GM18526 (cell line): ENCODE measurements around the gene PHLPP2.
A peak's percentile ranks its signal among the peaks of the same experiment; 100 is the strongest.

Experiments used
- POLR2A ChIP-seq: IDR thresholded peaks from 3 replicates; pipeline ENCODE4 v1.6.1; 2011; ENCODE audit not compliant: insufficient read length; ENCODE audit errors: extremely low read depth

The PHLPP2 gene

DNA sequence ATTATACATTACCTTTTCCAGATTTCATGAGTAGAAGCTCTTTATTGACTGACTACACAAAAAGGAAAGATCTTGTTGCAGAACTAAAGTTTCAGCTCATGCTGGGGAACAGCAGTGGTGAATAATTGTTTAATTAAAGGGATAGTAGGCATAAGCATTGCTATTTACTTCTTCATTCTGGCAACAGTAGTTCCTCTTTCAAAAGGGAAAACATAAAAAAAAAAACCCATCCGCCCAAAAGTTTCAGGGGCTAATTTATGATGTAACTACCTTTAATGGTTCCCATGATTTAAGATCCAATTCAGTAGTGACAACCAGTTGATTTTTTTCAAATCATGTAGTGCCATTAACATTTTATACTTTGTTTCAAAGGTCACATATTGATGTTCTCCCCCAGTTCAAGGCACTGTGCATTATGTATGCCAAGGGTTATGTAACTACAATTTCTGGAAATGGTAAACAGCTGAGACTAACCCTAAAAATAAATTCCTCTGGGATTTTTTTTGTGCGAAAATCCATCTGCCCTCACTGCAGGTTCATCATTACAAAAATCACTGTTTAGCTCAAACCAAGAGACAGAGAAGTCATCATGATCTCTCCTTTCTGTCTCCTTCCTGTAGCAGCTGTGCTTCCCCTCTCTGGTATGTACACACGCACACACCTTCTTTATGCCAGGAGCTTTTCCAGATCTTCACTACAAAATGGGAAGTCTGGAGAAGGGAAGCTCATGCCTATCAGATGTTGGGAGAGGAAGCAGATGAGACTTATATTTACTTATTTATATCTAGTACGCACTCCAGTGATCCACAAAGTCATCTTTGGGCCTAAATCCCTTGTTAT is 2.2 kb upstream of the PHLPP2 start:
- TF ChIP-seq POLR2A = no peak

GRCh38 chr16:71723537-71724319 is 773 bp downstream of the PHLPP2 start:
- peak; percentile 55 for TF ChIP-seq POLR2A

DNA sequence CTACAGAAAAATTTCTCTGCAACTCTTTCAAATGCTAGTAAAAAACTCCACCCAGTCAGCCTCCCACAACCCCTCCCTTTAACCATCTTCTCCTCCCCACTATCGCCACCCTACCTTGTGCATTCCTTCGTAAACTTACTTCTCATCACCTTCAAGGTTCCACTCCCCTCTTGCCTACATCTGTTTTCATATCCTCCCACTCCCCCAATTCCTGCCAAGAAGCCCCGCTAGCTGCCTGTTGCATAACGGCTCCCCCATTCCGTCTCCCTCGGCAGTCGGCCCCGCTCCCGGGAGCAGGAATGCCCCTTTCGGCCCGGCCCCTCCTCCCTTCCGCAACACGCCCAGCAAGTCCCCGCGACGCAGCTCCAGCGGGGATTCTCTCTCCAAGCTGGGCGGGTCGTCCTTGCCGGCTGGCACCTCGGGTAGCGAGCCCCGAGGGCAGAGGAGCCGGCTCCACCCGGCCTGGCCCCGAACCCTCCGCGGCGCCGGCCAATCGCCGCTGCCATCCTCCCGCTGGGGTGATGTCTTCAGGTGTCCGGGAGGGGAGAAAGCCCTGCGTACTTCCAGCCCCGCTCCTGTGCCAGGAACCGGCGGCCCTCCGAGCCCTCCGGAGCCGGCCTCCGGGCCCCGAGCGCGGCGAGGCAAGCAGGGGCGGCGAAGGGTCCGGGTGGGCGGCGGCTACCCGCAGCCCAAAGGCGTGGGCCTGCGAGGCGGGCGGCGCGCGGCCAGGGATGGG is 1.5 kb downstream of the PHLPP2 start:
- no peak for TF ChIP-seq POLR2A

DNA sequence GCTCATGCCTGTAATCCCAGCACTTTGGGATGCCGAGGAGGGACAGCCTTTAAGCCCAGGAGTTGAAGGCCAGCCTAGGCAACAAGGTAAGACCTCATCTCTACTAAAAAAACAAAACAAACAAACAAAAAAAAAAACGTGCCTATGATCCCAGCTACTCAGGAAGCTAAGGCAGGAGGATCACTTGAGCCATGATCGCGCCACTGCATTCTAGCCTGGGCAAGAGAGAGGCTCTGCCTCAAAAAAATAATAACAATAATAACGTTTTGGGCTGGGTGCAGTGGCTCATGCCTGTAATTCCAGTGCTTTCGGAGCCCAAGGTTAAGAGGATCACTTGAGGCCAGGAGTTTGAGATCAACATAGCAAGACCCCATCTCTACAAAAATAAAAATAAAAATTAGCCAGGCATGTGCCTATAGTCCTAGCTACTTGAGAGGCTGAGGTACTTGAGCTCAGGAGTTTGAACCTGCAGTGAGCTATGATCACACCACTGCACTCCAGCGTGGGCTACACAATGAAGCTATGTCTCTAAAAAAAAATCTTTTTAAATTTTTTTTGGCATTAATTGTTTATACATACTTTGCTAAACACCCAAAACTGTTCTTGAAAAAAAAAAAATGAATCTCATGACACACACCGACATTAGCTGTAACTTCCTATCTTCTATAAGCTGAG is 3.3 kb downstream of the PHLPP2 start:
- TF ChIP-seq POLR2A = no peak

DNA sequence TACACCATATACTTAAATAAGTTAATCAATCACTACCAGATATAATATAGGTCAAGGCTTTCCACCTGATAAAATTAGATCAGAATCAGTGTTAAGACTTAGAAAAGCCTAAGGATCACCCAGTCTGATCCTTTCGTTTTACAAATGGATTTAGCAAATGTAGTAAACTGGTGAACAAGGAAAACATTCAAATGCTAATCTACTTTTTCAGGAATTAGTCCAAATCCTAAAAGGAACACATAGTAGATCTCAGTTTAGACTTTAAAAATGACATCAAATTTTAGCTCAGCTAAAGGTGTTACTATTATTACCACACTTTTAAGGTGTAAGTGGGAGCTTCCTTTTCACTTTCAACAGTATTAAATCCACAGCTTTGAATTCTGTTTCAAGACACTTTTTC is 12.0 kb downstream of the PHLPP2 start:
- TF ChIP-seq POLR2A = no peak

DNA sequence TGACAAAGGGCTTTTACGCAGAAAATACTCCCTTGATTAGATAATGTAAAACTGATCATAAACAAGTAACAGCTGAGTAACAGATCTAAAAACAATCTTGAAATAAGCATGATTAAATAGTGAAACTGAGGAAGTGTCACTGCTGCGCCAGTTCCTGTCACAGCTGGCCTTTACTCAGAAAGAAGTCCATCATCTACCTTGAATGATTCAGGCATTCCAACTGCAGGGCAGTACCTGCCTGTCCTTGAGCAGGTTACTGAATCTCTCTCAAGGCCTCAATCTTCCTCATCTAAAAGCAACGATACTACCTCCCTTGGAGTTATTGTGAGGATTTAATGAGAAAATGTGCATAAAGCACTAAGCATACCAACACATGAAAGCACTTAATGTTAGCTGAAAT is 12.7 kb downstream of the PHLPP2 start:
- TF ChIP-seq POLR2A = no peak

- TF ChIP-seq POLR2A = no peak
Observed at GRCh38 chr16:71709229-71709781, 15.2 kb downstream of the PHLPP2 start.

DNA sequence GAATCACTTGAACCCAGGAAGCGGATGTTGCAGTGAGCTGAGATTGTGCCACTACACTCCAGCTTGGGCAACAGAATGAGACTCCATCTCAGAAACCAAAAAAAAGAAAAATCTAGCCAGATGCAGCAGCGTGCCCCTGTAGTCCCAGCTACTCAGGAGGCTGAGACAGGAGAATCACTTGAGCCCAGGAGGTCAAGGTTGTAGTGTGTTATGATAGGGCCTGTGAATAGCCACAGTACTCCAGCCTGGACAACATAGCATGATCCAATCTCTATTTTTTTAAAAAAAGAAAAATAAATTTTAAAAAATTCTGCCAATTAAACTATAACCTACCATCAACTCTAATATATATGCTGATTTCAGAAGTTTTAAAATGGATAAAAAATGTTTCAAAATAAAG is 15.8 kb downstream of the PHLPP2 start:
- no peak for TF ChIP-seq POLR2A

- TF ChIP-seq POLR2A = no peak
Observed at GRCh38 chr16:71707199-71707598, 17.3 kb downstream of the PHLPP2 start.

DNA sequence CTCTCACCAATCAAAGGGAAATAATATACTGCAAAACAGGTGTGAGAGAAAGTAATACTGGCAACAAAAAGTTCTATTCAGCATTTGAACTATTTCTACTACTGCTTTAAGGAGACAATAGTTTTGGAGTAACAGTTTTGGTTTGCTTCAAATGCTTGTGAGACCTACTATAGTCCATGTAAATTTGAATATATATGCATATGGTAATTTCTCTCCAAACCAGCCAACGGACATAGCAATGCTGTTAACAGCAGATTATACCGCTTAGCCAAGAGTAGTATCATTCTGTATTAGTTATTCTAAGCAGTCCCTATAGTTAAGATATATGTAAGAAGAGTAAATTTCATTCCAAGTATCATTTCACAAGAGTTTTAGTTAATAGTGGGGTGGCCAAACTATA is 18.5 kb downstream of the PHLPP2 start:
- TF ChIP-seq POLR2A = no peak

DNA sequence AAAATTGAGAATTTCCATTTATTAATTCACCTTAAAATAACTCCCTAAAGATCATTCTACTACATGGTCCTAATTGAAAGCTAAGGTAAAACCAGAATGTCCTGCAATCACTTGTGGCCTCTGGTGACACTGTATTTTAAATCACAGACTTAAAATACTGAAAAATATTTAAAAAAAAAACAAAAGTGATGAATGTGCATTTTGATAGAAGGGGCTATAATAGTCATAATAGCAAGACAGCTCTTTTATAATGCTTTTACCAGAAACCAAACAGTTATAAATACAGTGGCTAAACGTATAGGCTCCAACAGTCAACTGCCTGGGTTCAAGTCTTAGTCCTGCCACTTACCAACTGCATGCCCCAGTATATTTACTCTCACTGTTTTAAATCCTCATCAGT is 21.2 kb downstream of the PHLPP2 start:
- TF ChIP-seq POLR2A = no peak

DNA sequence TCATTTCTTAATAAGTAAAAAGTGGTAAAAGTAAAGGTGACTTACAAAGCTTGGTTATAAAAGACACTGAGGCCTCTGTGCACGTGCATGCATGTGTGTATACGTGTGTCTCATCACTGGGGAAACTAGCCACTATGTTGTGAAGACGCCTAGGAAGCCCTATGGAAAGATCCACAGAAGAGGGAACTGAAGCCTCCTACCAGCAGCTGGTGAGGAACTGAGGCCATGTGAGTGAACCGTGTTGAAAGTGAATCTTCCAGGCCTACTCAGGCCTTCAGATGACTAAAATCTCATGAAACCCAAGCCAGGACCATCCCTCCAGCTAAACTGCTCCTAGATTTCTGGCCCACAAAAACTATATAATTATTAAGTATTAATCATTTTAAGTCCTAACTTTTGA is 23.7 kb downstream of the PHLPP2 start:
- no peak for TF ChIP-seq POLR2A

DNA sequence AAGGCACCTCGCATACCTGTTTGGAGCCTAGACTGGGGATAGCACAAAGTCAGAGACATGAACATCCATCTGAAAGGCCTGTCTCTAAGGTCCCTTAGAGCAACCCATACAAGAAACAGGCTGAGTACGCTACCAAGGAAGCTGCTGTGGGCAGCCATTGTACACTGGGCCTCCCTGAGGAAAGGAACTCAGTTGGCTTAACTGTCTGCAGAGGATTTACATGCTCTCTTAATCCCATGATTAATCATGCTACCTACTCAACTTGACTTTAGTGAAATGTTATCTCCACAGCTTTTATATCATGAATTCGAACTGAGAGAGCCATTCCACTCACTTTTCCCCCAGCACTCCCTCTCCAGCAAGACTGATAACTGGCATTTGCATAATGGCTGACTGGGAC is 26.0 kb downstream of the PHLPP2 start:
- no peak for TF ChIP-seq POLR2A

GRCh38 chr16:71693164-71693563 is 31.3 kb downstream of the PHLPP2 start:
- no peak for TF ChIP-seq POLR2A

GRCh38 chr16:71689901-71690300 is 34.6 kb downstream of the PHLPP2 start:
- no peak for TF ChIP-seq POLR2A
